ENCODE results near the gene GRIN2D.

DNA sequence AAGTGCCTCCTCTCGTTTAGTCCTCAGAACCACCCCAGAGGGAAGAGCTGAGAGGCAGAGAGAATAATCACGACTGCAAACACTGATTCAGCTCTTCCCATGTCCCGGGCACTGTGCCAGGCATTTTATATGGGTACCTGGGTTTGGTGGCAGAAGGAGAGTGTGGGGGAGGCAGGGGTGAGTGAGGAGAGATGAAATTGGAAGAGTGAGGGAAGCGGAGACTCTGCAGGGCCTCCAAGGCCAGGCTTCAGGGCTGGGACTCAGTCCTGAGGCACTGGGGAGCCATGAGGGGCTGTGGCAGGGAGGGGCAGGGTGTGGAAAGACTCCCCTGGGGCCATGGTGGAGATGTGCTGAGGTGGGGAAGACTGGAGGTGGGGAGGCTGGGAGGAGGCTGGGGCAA, 20.6 kb upstream of the GRIN2D start:
- TF ChIP-seq POLR2AphosphoS5 (IDR thresholded peaks at IDR 0.05; ENCODE audit: insufficient read depth in 1 of 2, low read depth in 1 of 2), result no peak
- TF ChIP-seq, protein P1, sequence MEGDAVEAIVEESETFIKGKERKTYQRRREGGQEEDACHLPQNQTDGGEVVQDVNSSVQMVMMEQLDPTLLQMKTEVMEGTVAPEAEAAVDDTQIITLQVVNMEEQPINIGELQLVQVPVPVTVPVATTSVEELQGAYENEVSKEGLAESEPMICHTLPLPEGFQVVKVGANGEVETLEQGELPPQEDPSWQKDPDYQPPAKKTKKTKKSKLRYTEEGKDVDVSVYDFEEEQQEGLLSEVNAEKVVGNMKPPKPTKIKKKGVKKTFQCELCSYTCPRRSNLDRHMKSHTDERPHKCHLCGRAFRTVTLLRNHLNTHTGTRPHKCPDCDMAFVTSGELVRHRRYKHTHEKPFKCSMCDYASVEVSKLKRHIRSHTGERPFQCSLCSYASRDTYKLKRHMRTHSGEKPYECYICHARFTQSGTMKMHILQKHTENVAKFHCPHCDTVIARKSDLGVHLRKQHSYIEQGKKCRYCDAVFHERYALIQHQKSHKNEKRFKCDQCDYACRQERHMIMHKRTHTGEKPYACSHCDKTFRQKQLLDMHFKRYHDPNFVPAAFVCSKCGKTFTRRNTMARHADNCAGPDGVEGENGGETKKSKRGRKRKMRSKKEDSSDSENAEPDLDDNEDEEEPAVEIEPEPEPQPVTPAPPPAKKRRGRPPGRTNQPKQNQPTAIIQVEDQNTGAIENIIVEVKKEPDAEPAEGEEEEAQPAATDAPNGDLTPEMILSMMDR (IDR thresholded peaks at IDR 0.05), result no peak
- no peak for TF ChIP-seq POLR2A (IDR thresholded peaks at IDR 0.05)

Measured in vagina (tissue), 2 donors.